ENCODE measurements around the gene DCDC2C. TPM values are rescaled to one million over a fixed set of nuclear protein-coding genes. Genes with fewer than 3 reads are reported as not detected.

Gene DCDC2C
- total and polyA plus RNA-seq, 2 of the 4 experiments (the other 2 are of a cell fraction): not detected

GRCh38 chr2:3654011-3654410, 49.4 kb upstream of the DCDC2C start:
- H4K20me1 ChIP-seq (ENCODE audit: insufficient read depth, low read length): no peaks in the 10 kb centered on the region
- H3K4me2 ChIP-seq (ENCODE audit: low read depth, low read length): no peak overlapping the region
- no TSS peak for BruUV-seq (replicated peaks)
- no peak overlapping the region for H4K8ac ChIP-seq (ENCODE audit: low read depth in 2 of 2, low read length in 2 of 2)
- no peak overlapping the region for H3K56ac ChIP-seq (ENCODE audit: extremely low read depth, insufficient read depth, low read length)
- H4K91ac ChIP-seq (ENCODE audit: insufficient read depth, low read depth, low read length): no peak overlapping the region
- H2BK5ac ChIP-seq (ENCODE audit: low read depth, low read length, poor library complexity, severe bottlenecking): no peak overlapping the region
- H2AFZ ChIP-seq (replicated peaks; ENCODE audit: low read length, poor library complexity): no peak overlapping the region
- H3K23ac ChIP-seq (ENCODE audit: low read depth, low read length): no peak overlapping the region
- no peak overlapping the region for H3K4me3 ChIP-seq (ENCODE audit: insufficient read depth, low read depth, low read length)
- TF ChIP-seq MAZ (IDR thresholded peaks at IDR 0.05; ENCODE audit: borderline replicate concordance, low read depth, low read length) (no peak), CHD1 (IDR thresholded peaks at IDR 0.05; ENCODE audit: low read depth, low read length) (no peak), NFE2L2 (IDR thresholded peaks at IDR 0.05; ENCODE audit: low read depth, low read length) (no peak), RAD21 (IDR thresholded peaks at IDR 0.05; ENCODE audit: low read length) (no peak), CEBPB (IDR thresholded peaks at IDR 0.05; ENCODE audit: low read depth, low read length) (no peak), USF2 (IDR thresholded peaks at IDR 0.05; ENCODE audit: low read depth, low read length) (no peak), CTCF (conservative IDR thresholded peaks at IDR 0.05; ENCODE audit: low read depth, low read length) (no peak)
- intact Hi-C loops (cut with micrococcal nuclease) (loop anchor here (5.0 kb wide), 1 partner anchor 187 kb away; no protein-coding TSS in a partner anchor), in situ Hi-C loops (cut with MboI; ENCODE audit: low sequenced_read_pairs) (loop anchor here (25.0 kb wide), 1 partner anchor 1792 kb away; no protein-coding TSS in a partner anchor), dilution Hi-C loops (cut with HindIII; ENCODE audit: low sequenced_read_pairs, unreplicated experiment) (no loop called here)
- H2AK9ac ChIP-seq (replicated peaks; ENCODE audit: low read depth, low read length, poor library complexity): no peak overlapping the region
- no peak overlapping the region for H2BK20ac ChIP-seq (ENCODE audit: low read depth, low read length)
- H3K9ac ChIP-seq (ENCODE audit: low read depth, low read length): no peak overlapping the region
- H2BK15ac ChIP-seq (ENCODE audit: low read depth, low read length): no peak overlapping the region
- H4K5ac ChIP-seq (ENCODE audit: low read depth, low read length): no peak overlapping the region
- 82% methylated on average over 9 of the region's 10 CpGs; no CpG with 5 or more reads in 1 of the 2 experiments for WGBS, 2 experiments (ENCODE audit: extremely low coverage in 2 of 2, insufficient read length in 1 of 2)
- H3K4ac ChIP-seq (ENCODE audit: low read depth, low read length): no peak overlapping the region
- ChIA-PET POLR2A (ENCODE audit: unreplicated experiment) (interaction anchor here (0.5 kb wide), 1 partner anchor 28 kb away, joined by 3 read pairs; no protein-coding TSS in a partner anchor), CTCF (no interaction called here)
- H3K9me1 ChIP-seq (ENCODE audit: insufficient read depth, low read length): no peaks in the 10 kb centered on the region
- ATAC-seq (ENCODE audit: low read depth) (no peak), DNase-seq (no peak)
- no peaks in the 10 kb centered on the region for H3K36me3 ChIP-seq (ENCODE audit: control insufficient read depth, insufficient read depth, low read length)
- no peaks in the 10 kb centered on the region for H3K79me1 ChIP-seq (ENCODE audit: low read depth in 1 of 2, low read length in 2 of 2)
- H3K27ac ChIP-seq (ENCODE audit: insufficient read depth, low read length): no peak overlapping the region
- no peak overlapping the region for H3K14ac ChIP-seq (replicated peaks; ENCODE audit: low read depth, low read length)
- H3K27me3 ChIP-seq (ENCODE audit: control insufficient read depth, insufficient read depth, low read length): no peaks in the 10 kb centered on the region; the same call in 1 of the 2 replicates
- H3K4me1 ChIP-seq (ENCODE audit: control insufficient read depth, insufficient read depth, low read length): peaks cover 7% of the 10 kb centered on the region; the same call in 1 of the 2 replicates
- H2AK5ac ChIP-seq (ENCODE audit: low read depth, low read length): no peak overlapping the region
- H3K9me3 ChIP-seq (ENCODE audit: control insufficient read depth, insufficient read depth, low read length): peaks cover 3% of the 10 kb centered on the region; the same call in 1 of the 2 replicates
- no peak overlapping the region for H2BK120ac ChIP-seq (ENCODE audit: low read depth, low read length)
- H3K18ac ChIP-seq (ENCODE audit: low read depth, low read length): no peak overlapping the region
